Measurements from ENCODE around the gene DUSP2. TPM values are rescaled to one million over a fixed set of nuclear protein-coding genes. Genes with fewer than 3 reads are reported as not detected.

DUSP2 gene
- total and polyA plus RNA-seq, 2 donors (not counting 1 experiment from before 2014, with no cell fraction given), result 69.8 to 433 TPM

DNA sequence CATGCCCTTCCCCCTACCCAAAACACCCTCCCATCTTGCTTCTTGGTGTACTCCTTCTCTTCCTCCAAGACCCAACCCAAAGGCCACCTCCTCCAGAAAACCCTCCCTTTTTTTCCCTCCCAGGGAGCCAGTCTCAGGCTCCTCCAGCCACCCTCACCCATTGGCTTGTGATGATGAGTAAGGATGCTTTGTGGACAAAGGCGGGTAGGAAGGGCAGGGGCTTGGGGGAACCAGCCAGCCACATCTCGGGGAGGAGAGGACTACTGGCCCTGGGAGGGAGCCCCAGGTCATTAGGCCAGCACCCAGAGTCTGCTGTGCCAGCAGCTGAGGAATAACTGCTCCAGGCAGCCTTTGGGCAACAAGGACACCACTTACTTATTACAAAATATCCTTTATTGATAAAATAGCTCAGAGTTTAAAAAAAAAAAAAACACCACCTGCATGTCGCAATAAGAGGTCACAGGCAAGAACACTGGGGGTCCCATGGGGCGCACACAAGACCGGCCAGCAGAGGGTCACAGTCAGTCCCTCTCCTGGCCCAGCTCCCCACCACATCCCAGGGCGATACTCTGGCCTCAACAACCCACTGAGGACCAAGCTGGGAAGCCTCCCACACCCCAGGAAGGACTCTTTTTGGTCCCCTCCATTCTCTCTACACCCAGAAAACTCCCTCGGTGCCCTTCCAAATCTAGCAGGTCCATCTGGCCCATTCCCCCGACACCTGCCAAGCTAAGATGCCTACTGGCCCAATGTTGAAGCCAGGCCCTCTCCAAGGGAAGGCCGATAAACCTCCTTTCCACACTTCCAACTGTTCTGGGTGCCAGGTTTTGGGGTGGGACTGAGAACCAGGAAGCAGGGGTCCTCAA is 32.5 kb downstream of the DUSP2 start:
- no peaks in the 10 kb centered on the region for H3K36me3 ChIP-seq (replicated peaks in 1 of 2; ENCODE audit: control extremely low read depth in 1 of 2, control insufficient read depth in 1 of 2, extremely low read depth in 1 of 2, insufficient read depth in 2 of 2, low read length in 1 of 2)
- H3K4me2 ChIP-seq (replicated peaks; ENCODE audit: low read depth, low read length, poor library complexity, severe bottlenecking), result no peak overlapping the region
- H3K27ac ChIP-seq (ENCODE audit: low read length in 2 of 2), result no peak overlapping the region
- ChIA-PET CTCF (interaction anchor here (1.2 to 1.3 kb wide), 2 partner anchors 11 to 26 kb away, joined by 3 to 5 read pairs; partner anchors contain the start of gene ASTL), POLR2A (interaction anchor here (0.7 kb wide), 1 partner anchor 21 kb away, joined by 4 read pairs; no protein-coding TSS in a partner anchor)
- no peak overlapping the region for H2AFZ ChIP-seq (ENCODE audit: insufficient read depth, low read depth, low read length, poor library complexity, severe bottlenecking)
- ATAC-seq (ENCODE audit: low read depth) (no peak), DNase-seq (no peak)
- H4K20me1 ChIP-seq (ENCODE audit: control insufficient read depth, insufficient read depth, low read length, poor library complexity, severe bottlenecking), result no peaks in the 10 kb centered on the region
- H3K4me3 Mint-ChIP-seq, result no peak overlapping the region
- H3K4me1 Mint-ChIP-seq, result peaks cover 13% of the 10 kb centered on the region
- WGBS (ENCODE audit: insufficient coverage), result 78% methylated on average over 8 of the region's 9 CpGs
- TF ChIP-seq, protein P1, sequence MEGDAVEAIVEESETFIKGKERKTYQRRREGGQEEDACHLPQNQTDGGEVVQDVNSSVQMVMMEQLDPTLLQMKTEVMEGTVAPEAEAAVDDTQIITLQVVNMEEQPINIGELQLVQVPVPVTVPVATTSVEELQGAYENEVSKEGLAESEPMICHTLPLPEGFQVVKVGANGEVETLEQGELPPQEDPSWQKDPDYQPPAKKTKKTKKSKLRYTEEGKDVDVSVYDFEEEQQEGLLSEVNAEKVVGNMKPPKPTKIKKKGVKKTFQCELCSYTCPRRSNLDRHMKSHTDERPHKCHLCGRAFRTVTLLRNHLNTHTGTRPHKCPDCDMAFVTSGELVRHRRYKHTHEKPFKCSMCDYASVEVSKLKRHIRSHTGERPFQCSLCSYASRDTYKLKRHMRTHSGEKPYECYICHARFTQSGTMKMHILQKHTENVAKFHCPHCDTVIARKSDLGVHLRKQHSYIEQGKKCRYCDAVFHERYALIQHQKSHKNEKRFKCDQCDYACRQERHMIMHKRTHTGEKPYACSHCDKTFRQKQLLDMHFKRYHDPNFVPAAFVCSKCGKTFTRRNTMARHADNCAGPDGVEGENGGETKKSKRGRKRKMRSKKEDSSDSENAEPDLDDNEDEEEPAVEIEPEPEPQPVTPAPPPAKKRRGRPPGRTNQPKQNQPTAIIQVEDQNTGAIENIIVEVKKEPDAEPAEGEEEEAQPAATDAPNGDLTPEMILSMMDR (IDR thresholded peaks at IDR 0.05), result no peak
- no peak for TF ChIP-seq EZH2 (IDR thresholded peaks at IDR 0.05; ENCODE audit: borderline replicate concordance, insufficient read depth, low read depth, low read length, poor library complexity, severe bottlenecking)
- intact Hi-C loops (cut with micrococcal nuclease), result no loop called here
- H3K27me3 ChIP-seq (replicated peaks in 1 of 4; ENCODE audit: control extremely low read depth in 1 of 4, control insufficient read depth in 3 of 4, insufficient read depth in 4 of 4, low read length in 3 of 4), result peaks cover 0 to 16% (median 2%) of the 10 kb centered on the region in 4 experiments
- peaks cover 0 to 8% (median 0%) of the 10 kb centered on the region in 3 donors for H3K9me3 ChIP-seq (ENCODE audit: control extremely low read depth in 1 of 3, control insufficient read depth in 2 of 3, insufficient read depth in 1 of 3, low read length in 2 of 3)
- no peak overlapping the region for H3K4me3 ChIP-seq (ENCODE audit: control extremely low read depth in 1 of 5, extremely low read depth in 1 of 5, insufficient read depth in 1 of 5, low read depth in 2 of 5, low read length in 4 of 5)
- no peak overlapping the region for H3K27ac Mint-ChIP-seq
- no peaks in the 10 kb centered on the region for H3K79me2 ChIP-seq (ENCODE audit: control insufficient read depth, insufficient read depth, low read length)
- H3K9me3 Mint-ChIP-seq (ENCODE audit: insufficient read depth), result no peaks in the 10 kb centered on the region
- no peak overlapping the region for H3K9ac ChIP-seq (ENCODE audit: low read length)
- H3K27me3 Mint-ChIP-seq, result peaks cover 15% of the 10 kb centered on the region
- H3K4me1 ChIP-seq (ENCODE audit: control insufficient read depth in 2 of 2, insufficient read depth in 2 of 2, low read length in 2 of 2), result peaks cover 11 to 14% of the 10 kb centered on the region in 2 donors

Measured in B cell (primary cell).